Measurements from ENCODE around the gene DNAJA1. TPM values are rescaled to one million over a fixed set of nuclear protein-coding genes. Genes with fewer than 3 reads are reported as not detected.

The DNAJA1 gene
- total RNA-seq, 1 donor from 2014 or later, result 221 TPM

DNA sequence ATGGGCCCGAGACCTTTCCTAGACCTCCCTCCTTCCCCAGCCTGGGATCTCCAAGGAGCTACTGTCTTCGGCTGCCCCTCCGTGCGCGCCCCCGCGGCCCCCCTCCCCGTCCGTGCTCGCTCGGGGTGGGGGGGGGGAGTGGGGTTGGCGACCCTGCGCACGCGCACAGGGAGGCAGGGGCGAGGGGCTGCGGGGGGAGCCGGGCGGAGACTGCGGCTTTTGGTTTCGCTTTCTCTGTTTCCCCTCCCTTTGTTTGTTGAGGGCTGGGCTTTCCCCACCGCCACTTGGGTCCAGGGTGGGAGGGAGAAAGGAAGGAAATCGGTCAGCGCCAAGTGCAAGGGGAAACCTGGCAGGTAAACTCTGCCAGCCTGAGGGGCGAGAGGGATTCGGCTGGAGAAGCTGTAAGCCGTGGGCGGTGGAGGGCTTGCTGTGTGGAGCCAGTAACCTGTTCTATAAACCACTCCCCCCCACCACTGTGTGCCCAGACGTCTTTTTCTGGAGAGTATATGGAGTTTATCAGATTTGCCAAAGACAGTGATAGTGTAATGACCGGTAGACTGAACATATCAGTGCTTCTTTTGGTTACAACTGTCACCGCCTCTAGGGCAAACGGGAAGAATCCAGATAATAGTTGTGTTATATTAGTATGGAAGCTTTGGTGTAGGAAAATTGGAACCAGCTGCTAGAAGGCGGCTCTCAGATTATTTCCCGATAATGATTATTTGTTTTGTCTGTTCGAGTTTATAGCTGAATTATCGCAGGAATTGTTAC is 684 bp downstream of the DNAJA1 start:
- intact Hi-C loops (cut with micrococcal nuclease), result loop anchor here (1.0 to 10.0 kb wide), 17 partner anchors 19 to 1429 kb away; partner anchors contain the start of genes APTX, B4GALT1, BAG1 and DCAF12

- intact Hi-C loops (cut with micrococcal nuclease), result loop anchor here (10.0 kb wide), 3 partner anchors 385 to 1425 kb away; partner anchors contain the start of genes DCAF12, DNAI1 and FAM219A
Measured at GRCh38 chr9:33029231-33029786, 4.2 kb downstream of the DNAJA1 start.

DNA sequence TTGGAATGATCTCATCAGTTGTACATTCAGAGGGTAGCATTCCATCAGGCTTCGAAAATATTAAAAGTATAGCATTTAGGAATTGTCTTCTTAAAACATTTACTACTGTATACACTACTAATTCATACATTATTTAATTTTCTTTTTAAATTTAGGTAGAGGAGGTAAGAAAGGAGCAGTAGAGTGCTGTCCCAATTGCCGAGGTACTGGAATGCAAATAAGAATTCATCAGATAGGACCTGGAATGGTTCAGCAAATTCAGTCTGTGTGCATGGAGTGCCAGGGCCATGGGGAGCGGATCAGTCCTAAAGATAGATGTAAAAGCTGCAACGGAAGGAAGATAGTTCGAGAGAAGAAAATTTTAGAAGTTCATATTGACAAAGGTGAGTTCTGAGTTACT is 5.2 kb downstream of the DNAJA1 start:
- intact Hi-C loops (cut with micrococcal nuclease), result no loop called here

- intact Hi-C loops (cut with micrococcal nuclease), result no loop called here
Measured at GRCh38 chr9:33032292-33032691, 7.2 kb downstream of the DNAJA1 start.

DNA sequence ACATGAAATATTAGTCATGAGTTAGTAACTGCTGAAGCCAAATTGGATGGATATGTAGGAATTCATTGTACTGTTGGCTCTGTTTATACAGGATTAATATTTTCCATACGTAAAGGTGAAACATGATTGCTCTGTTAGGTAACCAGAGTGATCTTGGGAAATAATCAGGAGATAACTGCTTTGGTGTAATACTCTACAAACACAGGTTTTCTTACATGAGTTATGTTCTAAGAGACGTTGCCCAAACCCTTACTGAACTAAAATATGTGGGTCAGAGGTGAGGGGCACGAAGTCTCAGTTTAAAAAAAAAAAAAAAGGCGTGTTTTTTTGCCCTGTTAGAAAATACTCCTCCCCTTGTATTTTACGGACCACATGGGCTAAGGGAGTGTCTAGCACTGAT is 7.8 kb downstream of the DNAJA1 start:
- intact Hi-C loops (cut with micrococcal nuclease), result no loop called here

- intact Hi-C loops (cut with micrococcal nuclease), result no loop called here
Measured at GRCh38 chr9:33040792-33041431, 15.8 kb downstream of the DNAJA1 start.

DNA sequence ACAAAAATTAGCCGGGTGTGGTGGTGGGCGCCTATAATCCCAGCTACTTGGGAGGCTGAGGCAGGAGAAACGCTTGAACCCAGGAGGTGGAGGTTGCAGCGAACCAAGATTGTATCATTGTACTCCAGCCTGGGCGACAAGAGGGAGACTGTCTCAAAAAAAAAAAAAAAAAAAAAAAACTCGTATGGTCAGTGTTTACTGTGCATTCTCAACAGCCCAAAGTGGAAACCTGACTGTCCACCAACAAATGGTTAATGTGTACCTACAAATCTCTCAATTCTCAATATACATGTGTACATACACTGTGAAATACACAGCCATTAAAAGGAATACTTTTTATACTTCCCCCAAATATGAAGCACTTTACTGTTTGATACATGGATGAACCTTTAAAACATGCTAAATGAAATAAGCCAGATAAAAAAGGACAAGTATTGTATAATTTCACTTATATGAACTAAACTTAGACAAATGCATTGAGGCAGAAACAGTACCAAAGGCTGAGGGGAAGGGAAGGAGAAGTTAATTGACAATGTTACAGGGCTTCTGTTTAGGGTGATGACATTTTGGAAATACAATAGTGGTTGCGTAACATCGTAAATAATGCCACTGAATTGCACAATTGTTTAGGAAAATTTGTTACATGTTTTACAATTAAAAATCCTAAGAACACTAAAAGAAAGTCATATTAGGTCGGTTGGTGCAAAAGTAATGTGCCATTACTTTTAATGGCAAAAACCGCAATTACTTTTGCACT is 16.5 kb downstream of the DNAJA1 start:
- intact Hi-C loops (cut with micrococcal nuclease), result no loop called here

DNA sequence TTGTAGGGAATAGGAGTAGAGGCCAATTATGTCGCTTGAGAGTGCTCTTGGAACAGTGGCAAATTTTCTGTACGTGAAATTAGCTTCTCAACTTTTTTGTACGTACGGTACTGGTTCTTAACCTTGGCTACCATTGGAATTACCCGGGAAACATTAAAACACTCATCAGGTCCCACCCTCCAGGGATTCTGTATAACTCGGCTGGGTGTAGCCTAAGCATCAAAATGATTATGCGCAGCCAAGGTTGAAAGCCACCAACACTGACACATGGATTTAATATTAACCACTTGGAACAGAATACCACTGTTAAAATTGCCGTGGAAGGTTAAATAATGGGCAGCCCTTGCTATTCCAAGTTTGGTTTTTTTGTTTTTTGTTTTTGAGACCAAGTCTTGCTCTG is 17.4 kb downstream of the DNAJA1 start:
- intact Hi-C loops (cut with micrococcal nuclease), result no loop called here

DNA sequence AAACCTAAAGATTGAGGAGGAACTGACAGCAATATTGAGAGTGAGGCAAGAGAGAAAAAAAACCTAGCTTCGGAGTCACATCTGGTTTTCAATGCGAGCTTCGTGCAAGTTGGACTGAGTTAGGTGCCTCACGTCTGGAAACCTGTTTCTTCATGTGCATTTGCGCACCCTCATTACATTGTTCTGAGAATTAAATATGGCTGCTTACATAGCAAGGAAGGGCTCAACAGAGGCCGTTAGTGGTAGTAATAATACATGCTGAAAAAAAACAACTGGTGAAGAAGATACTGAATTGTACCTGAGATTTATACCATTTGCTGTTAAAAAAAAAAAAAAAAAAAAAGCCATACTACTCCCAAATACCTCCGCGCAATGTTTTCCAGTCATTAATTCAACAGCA is 18.6 kb downstream of the DNAJA1 start:
- intact Hi-C loops (cut with micrococcal nuclease), result loop anchor here (1.0 to 2.0 kb wide), 5 partner anchors 8 to 182 kb away; partner anchors contain the start of genes DNAJA1 and SMU1

- intact Hi-C loops (cut with micrococcal nuclease), result loop anchor here (1.0 to 2.0 kb wide), 4 partner anchors 9 to 181 kb away; partner anchors contain the start of genes DNAJA1 and SMU1
Measured at GRCh38 chr9:33044162-33044673, 19.1 kb downstream of the DNAJA1 start.

- intact Hi-C loops (cut with micrococcal nuclease), result loop anchor here (1.0 to 2.0 kb wide), 4 partner anchors 9 to 181 kb away; partner anchors contain the start of genes DNAJA1 and SMU1
Measured at GRCh38 chr9:33044677-33045282, 19.7 kb downstream of the DNAJA1 start.

GRCh38 chr9:33046061-33046460 is 21.0 kb downstream of the DNAJA1 start:
- intact Hi-C loops (cut with micrococcal nuclease), result no loop called here

DNA sequence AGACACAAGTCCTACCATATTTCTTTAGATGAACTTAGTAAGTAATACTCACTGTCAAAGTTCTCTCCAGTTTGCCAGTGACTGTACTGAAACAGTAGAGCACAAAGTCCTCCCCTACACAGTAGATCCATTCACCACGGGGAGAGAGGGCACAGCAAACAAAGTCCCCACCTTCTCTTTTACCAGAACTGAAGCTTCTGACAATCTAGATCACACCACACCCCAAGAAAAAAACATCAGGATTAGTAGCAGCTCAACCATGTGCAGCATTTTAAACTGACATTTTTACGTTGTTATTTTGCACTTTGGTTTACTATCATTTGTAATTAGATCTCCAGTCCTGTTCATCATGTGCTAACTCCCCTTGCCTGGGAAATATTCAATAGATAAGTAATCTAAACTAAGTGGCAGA is 23.0 kb downstream of the DNAJA1 start:
- intact Hi-C loops (cut with micrococcal nuclease), result no loop called here

- intact Hi-C loops (cut with micrococcal nuclease), result no loop called here
Measured at GRCh38 chr9:33049680-33050361, 24.7 kb downstream of the DNAJA1 start.

DNA sequence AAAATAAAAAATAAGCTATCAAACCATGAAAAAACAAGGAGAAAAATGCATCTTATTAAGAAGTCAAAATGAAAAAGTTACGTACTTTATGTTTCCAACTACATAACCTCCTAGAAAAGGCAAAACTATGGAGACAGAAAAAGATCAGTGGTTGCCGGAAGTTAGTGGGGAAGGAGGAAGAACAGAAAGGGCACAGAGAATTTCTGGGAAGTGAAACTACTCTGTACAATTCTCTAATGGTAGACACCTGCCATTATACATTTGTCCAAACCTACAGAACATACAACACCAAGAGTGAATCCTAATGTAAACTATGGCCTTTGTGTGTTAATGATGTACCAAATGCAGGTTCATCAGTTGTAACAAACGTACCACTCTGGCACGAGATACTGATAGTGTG is 26.1 kb downstream of the DNAJA1 start:
- intact Hi-C loops (cut with micrococcal nuclease), result no loop called here

DNA sequence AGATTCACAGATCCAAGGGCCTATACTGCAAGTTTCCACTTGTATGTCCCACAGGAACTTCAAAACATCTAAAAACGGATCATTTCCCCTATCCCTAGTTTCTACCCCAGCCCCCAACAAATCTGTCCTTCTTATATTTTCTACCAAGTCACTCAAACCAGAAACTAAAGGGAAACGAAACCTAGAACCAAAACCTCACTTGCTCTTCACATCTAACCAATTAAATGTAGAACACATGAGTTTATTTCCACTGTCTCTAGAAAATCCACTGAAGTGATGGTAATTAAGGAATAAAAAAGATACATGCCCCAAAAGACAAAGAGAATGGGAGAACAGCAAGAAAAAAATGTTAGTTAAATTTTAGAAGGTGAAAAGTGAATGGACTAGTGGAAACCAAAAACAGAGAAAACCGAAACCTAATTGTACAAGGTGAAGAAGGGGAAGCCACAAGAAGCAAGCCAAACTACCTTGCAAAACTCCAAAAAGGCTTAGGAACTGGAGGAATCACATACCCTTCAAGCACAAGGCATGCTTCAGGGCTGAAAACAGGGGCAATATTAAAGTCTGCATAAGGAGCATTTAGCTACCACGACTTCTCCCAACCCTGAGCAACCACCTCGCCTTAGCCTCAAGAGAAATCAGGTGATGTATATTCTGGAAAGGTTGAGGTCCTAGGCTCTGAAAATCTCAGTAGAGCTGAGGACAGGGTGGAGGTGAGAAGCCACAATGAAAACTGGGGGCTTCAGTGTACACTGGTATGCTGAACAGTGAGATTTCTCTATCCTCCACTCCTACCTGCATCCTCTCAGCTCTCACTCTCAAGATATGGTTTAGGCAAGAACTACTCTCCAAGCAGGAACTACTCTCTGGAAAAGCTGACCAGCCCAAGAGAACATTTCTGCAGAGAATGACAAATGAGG is 40.3 kb downstream of the DNAJA1 start:
- intact Hi-C loops (cut with micrococcal nuclease), result no loop called here

GRCh38 chr9:33068991-33069390 is 43.9 kb downstream of the DNAJA1 start:
- intact Hi-C loops (cut with micrococcal nuclease), result no loop called here

GRCh38 chr9:33076046-33077004 is 51.3 kb downstream of the DNAJA1 start, which contains the start of gene SMU1:
TSS of gene SMU1 (minus strand) at chr9:33076674. CDS start at chr9:33076608, 66 bp downstream.
- intact Hi-C loops (cut with micrococcal nuclease), result loop anchor here (1.0 to 5.0 kb wide), 13 partner anchors 32 to 1301 kb away; partner anchors contain the start of genes ACO1, APTX, B4GALT1 and BAG1
